ENCODE measurements around the gene MICU1. TPM values are rescaled to one million over a fixed set of nuclear protein-coding genes. Genes with fewer than 3 reads are reported as not detected.

The MICU1 gene
- total RNA-seq, 1 donor from 2014 or later: 48.0 TPM

DNA sequence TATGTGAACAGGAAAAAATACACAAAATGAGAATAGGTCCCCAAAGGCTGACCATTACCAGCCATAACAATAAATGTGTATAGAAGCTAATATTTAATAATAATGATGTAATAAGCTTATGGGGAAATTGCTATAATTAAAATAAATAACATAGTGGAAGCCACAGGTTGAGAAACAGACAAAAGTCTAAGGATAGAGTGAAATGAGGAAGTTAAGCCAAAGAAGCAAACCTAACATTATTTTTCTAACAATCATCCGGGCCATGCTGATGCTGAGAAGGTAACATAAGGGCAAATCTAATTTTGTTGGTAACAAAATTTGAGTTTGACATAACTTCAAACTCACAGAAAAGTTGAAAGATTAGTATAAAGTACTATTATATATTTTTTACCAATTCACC lies 115.9 kb downstream of the MICU1 start:
- no peaks in the 10 kb centered on the region for H3K27me3 Mint-ChIP-seq (ENCODE audit: low read depth)

DNA sequence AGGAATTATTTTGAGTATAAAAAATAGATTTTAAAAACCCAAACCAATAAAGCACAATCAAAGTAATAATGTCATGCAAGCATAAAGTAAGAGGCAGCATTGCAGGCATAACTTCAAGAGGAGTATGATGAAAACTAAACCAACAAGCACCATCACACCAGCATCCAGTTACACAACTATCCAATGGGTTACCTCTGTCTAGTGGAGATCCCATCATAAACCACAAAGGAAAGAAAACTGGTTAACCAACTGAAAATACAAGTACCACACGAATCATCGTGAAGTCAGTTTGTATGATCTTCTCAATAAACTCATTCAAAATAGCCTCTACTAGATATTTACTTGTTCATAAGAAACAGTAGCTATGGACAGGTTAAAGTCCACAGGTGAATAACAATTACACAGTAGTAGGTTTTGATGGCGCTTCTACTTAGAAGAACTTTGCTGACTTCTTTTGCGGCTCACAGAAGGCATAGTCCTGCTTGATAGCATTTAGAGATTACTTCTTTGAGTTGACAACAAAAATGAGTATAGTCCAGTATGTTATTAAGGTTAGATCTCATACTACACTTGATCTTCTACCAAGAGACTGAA lies 116.6 kb downstream of the MICU1 start:
- DNase-seq (ENCODE audit: low spot score): no peak
- Mint-ChIP-seq H3K9me3 (ENCODE audit: low read depth) (peaks cover 12% of the 10 kb centered on the region), H3K4me1 (ENCODE audit: low read depth) (no peaks in the 10 kb centered on the region), H3K27ac (ENCODE audit: unreplicated experiment) (no peak overlapping the region), H3K4me3 (ENCODE audit: unreplicated experiment) (no peak overlapping the region), H3K27me3 (ENCODE audit: low read depth) (no peaks in the 10 kb centered on the region), H3K36me3 (ENCODE audit: low read depth) (peaks cover 17% of the 10 kb centered on the region)
- TF ChIP-seq, protein P1, sequence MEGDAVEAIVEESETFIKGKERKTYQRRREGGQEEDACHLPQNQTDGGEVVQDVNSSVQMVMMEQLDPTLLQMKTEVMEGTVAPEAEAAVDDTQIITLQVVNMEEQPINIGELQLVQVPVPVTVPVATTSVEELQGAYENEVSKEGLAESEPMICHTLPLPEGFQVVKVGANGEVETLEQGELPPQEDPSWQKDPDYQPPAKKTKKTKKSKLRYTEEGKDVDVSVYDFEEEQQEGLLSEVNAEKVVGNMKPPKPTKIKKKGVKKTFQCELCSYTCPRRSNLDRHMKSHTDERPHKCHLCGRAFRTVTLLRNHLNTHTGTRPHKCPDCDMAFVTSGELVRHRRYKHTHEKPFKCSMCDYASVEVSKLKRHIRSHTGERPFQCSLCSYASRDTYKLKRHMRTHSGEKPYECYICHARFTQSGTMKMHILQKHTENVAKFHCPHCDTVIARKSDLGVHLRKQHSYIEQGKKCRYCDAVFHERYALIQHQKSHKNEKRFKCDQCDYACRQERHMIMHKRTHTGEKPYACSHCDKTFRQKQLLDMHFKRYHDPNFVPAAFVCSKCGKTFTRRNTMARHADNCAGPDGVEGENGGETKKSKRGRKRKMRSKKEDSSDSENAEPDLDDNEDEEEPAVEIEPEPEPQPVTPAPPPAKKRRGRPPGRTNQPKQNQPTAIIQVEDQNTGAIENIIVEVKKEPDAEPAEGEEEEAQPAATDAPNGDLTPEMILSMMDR (IDR thresholded peaks at IDR 0.05): no peak

More for the DNA sequence above, 115.9 kb downstream of the MICU1 start:
- TF ChIP-seq, protein P1 (IDR thresholded peaks at IDR 0.05): no peak
- Mint-ChIP-seq H3K9me3 (ENCODE audit: low read depth) (peaks cover 8% of the 10 kb centered on the region), H3K4me1 (ENCODE audit: low read depth) (no peaks in the 10 kb centered on the region), H3K36me3 (ENCODE audit: low read depth) (peaks cover 14% of the 10 kb centered on the region), H3K27ac (ENCODE audit: unreplicated experiment) (no peak overlapping the region), H3K4me3 (ENCODE audit: unreplicated experiment) (no peak overlapping the region)
- DNase-seq (ENCODE audit: low spot score): no peak

DNA sequence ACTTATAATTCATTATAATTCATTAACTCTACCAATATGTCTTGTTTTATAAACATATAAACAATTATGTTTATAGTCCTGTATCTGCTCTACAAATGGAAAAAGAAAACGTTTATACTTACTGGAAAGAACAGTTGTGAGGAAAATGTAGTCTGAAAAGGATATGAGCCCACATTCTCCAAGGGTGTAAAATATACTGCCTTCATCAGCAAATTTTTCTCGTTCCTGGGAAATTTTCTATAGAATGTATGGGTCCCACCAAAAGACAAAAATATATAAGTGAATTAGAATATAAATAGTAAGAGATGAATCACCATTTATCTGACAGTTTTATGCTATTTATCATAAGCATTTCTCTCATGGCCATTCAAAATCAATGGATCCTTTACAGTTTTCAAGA lies 117.8 kb downstream of the MICU1 start:
- no peak overlapping the region for H3K27ac Mint-ChIP-seq (ENCODE audit: unreplicated experiment)
- peaks cover 14% of the 10 kb centered on the region for H3K36me3 Mint-ChIP-seq (ENCODE audit: low read depth)
- no peak overlapping the region for H3K4me3 Mint-ChIP-seq (ENCODE audit: unreplicated experiment)
- TF ChIP-seq, protein P1 (IDR thresholded peaks at IDR 0.05): no peak
- DNase-seq (ENCODE audit: low spot score): no peak
- H3K27me3 Mint-ChIP-seq (ENCODE audit: low read depth): no peaks in the 10 kb centered on the region
- peaks cover 9% of the 10 kb centered on the region for H3K4me1 Mint-ChIP-seq (ENCODE audit: low read depth)
- peaks cover 14% of the 10 kb centered on the region for H3K9me3 Mint-ChIP-seq (ENCODE audit: low read depth)

DNA sequence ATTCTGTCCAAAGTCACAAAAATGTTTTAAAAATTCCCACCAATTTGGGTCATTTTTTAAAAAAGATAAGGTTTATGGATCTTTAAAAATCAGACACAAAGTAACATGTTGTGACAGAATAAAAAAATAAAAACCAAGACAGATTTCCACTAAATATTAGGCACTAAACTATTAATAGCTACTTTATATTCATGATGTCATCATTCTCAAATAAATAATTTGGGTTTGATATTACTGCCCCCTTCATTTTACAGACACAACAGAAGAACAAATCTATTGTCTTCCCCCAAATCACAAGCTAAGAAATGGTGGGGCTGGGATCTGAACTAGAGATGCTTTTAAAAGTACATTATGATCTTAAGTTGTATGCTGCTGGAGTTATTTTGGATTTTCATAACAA lies 119.4 kb downstream of the MICU1 start:
- peaks cover 13% of the 10 kb centered on the region for H3K4me1 Mint-ChIP-seq (ENCODE audit: low read depth)
- no peak overlapping the region for H3K27ac Mint-ChIP-seq (ENCODE audit: unreplicated experiment)
- H3K27me3 Mint-ChIP-seq (ENCODE audit: low read depth): no peaks in the 10 kb centered on the region
- no peak for DNase-seq (ENCODE audit: low spot score)
- peaks cover 14% of the 10 kb centered on the region for H3K9me3 Mint-ChIP-seq (ENCODE audit: low read depth)
- TF ChIP-seq, protein P1 (IDR thresholded peaks at IDR 0.05): no peak
- no peak overlapping the region for H3K4me3 Mint-ChIP-seq (ENCODE audit: unreplicated experiment)
- H3K36me3 Mint-ChIP-seq (ENCODE audit: low read depth): peaks cover 14% of the 10 kb centered on the region

DNA sequence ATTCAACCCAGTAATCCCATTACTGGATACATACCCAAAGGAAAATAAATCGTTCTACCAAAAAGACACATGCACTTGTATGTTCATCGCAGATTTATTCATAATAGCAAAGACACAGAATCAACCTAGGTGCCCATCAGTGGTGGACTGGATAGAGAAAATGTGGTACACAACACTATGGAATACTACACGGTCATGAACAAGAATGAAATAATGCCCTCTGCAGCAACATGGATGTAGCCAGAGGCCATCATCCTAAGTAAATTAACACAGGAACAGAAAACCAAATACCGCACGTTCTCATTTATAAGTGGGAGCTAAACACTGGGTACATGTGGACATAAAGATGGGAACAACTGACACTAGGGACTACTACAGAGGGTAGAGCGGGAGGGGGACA lies 120.4 kb downstream of the MICU1 start:
- no peak overlapping the region for H3K27ac Mint-ChIP-seq (ENCODE audit: unreplicated experiment)
- TF ChIP-seq, protein P1 (IDR thresholded peaks at IDR 0.05): no peak
- no peaks in the 10 kb centered on the region for H3K27me3 Mint-ChIP-seq (ENCODE audit: low read depth)
- no peak overlapping the region for H3K4me3 Mint-ChIP-seq (ENCODE audit: unreplicated experiment)
- no peak for DNase-seq (ENCODE audit: low spot score)
- H3K4me1 Mint-ChIP-seq (ENCODE audit: low read depth): peaks cover 13% of the 10 kb centered on the region
- H3K36me3 Mint-ChIP-seq (ENCODE audit: low read depth): peaks cover 14% of the 10 kb centered on the region
- H3K9me3 Mint-ChIP-seq (ENCODE audit: low read depth): peaks cover 14% of the 10 kb centered on the region
